ENCODE measurements around the gene ARHGAP10. TPM values are rescaled to one million over a fixed set of nuclear protein-coding genes. Genes with fewer than 3 reads are reported as not detected.
A peak's percentile ranks its signal among the peaks of the same experiment; 100 is the strongest.

Gene ARHGAP10
- total RNA-seq, 1 donor from 2014 or later = 25.5 TPM

- H3K27ac Mint-ChIP-seq = peak overlapping the region; percentile 64
- no peaks in the 10 kb centered on the region for H3K27me3 Mint-ChIP-seq
- H3K9me3 Mint-ChIP-seq = no peaks in the 10 kb centered on the region
- no peak for DNase-seq (ENCODE audit: extremely low spot score, unreplicated experiment)
- no peak for TF ChIP-seq CTCF (conservative IDR thresholded peaks at IDR 0.05)
- peaks cover 37% of the 10 kb centered on the region for H3K4me1 Mint-ChIP-seq (ENCODE audit: unreplicated experiment)
- peaks cover 11% of the 10 kb centered on the region for H3K36me3 Mint-ChIP-seq
- H3K4me3 Mint-ChIP-seq = peak overlapping the region; percentile 57
Measured at GRCh38 chr4:148048598-148048997, 316.7 kb downstream of the ARHGAP10 start.

GRCh38 chr4:148051403-148051802 lies 319.5 kb downstream of the ARHGAP10 start:
- H3K27me3 Mint-ChIP-seq = no peaks in the 10 kb centered on the region
- peak overlapping the region; percentile 26 for H3K4me3 Mint-ChIP-seq
- no peak for DNase-seq (ENCODE audit: extremely low spot score, unreplicated experiment)
- peak overlapping the region; percentile 69 for H3K27ac Mint-ChIP-seq
- H3K4me1 Mint-ChIP-seq (ENCODE audit: unreplicated experiment) = peaks cover 43% of the 10 kb centered on the region
- H3K36me3 Mint-ChIP-seq = peaks cover 11% of the 10 kb centered on the region
- no peak for TF ChIP-seq CTCF (conservative IDR thresholded peaks at IDR 0.05)
- no peaks in the 10 kb centered on the region for H3K9me3 Mint-ChIP-seq

- Mint-ChIP-seq H3K27ac (no peak overlapping the region), H3K9me3 (no peaks in the 10 kb centered on the region), H3K4me1 (ENCODE audit: unreplicated experiment) (peaks cover 46% of the 10 kb centered on the region), H3K36me3 (peaks cover 15% of the 10 kb centered on the region), H3K27me3 (no peaks in the 10 kb centered on the region), H3K4me3 (no peak overlapping the region)
- no peak for TF ChIP-seq CTCF (conservative IDR thresholded peaks at IDR 0.05)
- DNase-seq (ENCODE audit: extremely low spot score, unreplicated experiment) = no peak
Measured at GRCh38 chr4:148052448-148052847, 320.6 kb downstream of the ARHGAP10 start.

- Mint-ChIP-seq H3K4me3 (no peak overlapping the region), H3K27me3 (no peaks in the 10 kb centered on the region), H3K9me3 (no peaks in the 10 kb centered on the region), H3K27ac (no peak overlapping the region), H3K4me1 (ENCODE audit: unreplicated experiment) (peaks cover 45% of the 10 kb centered on the region), H3K36me3 (peaks cover 11% of the 10 kb centered on the region)
- DNase-seq (ENCODE audit: extremely low spot score, unreplicated experiment) = no peak
- TF ChIP-seq CTCF (conservative IDR thresholded peaks at IDR 0.05) = no peak
Measured at GRCh38 chr4:148053298-148054003, 321.6 kb downstream of the ARHGAP10 start.

- Mint-ChIP-seq H3K27ac (peak overlapping the region; percentile 34), H3K4me1 (ENCODE audit: unreplicated experiment) (peaks cover 45% of the 10 kb centered on the region), H3K9me3 (no peaks in the 10 kb centered on the region), H3K4me3 (no peak overlapping the region), H3K27me3 (no peaks in the 10 kb centered on the region), H3K36me3 (peaks cover 10% of the 10 kb centered on the region)
- no peak for TF ChIP-seq CTCF (conservative IDR thresholded peaks at IDR 0.05)
- DNase-seq (ENCODE audit: extremely low spot score, unreplicated experiment) = no peak
Measured at GRCh38 chr4:148054275-148054674, 322.4 kb downstream of the ARHGAP10 start.
